ENCODE measurements around the gene ABHD17B. TPM values are rescaled to one million over a fixed set of nuclear protein-coding genes. Genes with fewer than 3 reads are reported as not detected.

ABHD17B gene
- total RNA-seq, 1 donor from 2014 or later = 12.0 TPM

DNA sequence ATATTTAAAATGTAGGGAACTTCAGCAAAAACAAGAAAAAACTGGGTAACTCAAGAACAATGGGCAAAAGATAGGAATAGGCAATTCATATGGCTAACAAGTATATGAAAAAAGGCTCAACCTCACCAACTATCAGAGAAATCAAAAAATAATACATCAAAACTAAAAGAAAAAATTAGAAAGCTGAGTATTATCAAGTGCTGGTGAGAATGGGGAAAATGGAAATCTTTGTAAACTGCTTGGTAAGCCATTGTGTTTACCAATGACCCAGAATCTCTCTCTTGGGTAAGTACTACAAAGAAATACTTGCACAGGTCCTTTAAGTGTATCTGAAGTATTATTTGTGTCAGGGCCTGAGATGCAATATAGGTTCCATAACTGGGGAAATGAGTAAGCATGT, 27.0 kb downstream of the ABHD17B start:
- no peak overlapping the region for H3K27ac ChIP-seq
- TF ChIP-seq POLR2A (IDR thresholded peaks at IDR 0.05) (no peak), CTCF (IDR thresholded peaks at IDR 0.05) (no peak), POLR2AphosphoS5 (IDR thresholded peaks at IDR 0.05; ENCODE audit: insufficient read depth in 1 of 2, low read depth in 1 of 2) (no peak)
- no peaks in the 10 kb centered on the region for H3K4me1 ChIP-seq
- no peak for DNase-seq (ENCODE audit: extremely low spot score in 2 of 2)
- H3K9me3 ChIP-seq = peaks cover under 1% of the 10 kb centered on the region
- no peaks in the 10 kb centered on the region for H3K27me3 ChIP-seq
- no peak overlapping the region for H3K4me3 ChIP-seq
- intact Hi-C loops (cut with DNase I) = no loop called here
- H3K36me3 ChIP-seq = no peaks in the 10 kb centered on the region

DNA sequence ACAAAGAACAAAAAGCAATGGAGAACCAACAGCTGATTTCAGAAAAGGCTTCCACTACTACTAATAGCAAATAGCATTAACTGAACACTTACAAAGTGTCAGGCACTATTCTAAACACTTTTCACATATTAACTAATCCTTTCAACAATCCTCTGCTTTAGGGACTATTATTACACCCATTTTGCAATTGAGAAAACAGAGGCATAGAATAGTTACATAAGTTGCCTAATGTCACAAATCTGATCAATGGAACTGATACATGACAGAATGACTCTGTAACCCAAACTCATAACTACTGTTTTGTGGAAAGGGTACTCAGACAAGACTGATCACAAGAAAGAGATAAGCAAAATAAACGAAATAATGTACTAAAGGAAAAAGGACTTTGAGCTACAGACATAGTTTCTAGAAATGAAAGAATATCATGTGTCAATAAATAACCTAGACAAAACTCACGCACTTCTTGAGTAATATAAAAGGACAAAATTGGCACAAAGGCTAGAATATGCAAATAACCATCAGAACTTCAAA, 31.3 kb downstream of the ABHD17B start:
- TF ChIP-seq CTCF (IDR thresholded peaks at IDR 0.05) = no peak
- no peak for TF ChIP-seq POLR2AphosphoS5 (IDR thresholded peaks at IDR 0.05; ENCODE audit: insufficient read depth in 1 of 2, low read depth in 1 of 2)
- TF ChIP-seq POLR2A (IDR thresholded peaks at IDR 0.05) = no peak
- H3K27me3 ChIP-seq = no peaks in the 10 kb centered on the region
- no peak for DNase-seq (ENCODE audit: extremely low spot score in 2 of 2)
- H3K27ac ChIP-seq = no peak overlapping the region
- peaks cover 9% of the 10 kb centered on the region for H3K9me3 ChIP-seq
- no peak overlapping the region for H3K4me3 ChIP-seq
- intact Hi-C loops (cut with DNase I) = no loop called here
- no peaks in the 10 kb centered on the region for H3K4me1 ChIP-seq
- H3K36me3 ChIP-seq = no peaks in the 10 kb centered on the region

- Histone ChIP-seq H3K4me3 (no peak overlapping the region), H3K36me3 (no peaks in the 10 kb centered on the region), H3K9me3 (peaks cover 9% of the 10 kb centered on the region), H3K27me3 (no peaks in the 10 kb centered on the region), H3K4me1 (no peaks in the 10 kb centered on the region), H3K27ac (no peak overlapping the region)
- intact Hi-C loops (cut with DNase I) = no loop called here
- no peak for DNase-seq (ENCODE audit: extremely low spot score in 2 of 2)
- no peak for TF ChIP-seq CTCF (IDR thresholded peaks at IDR 0.05)
- no peak for TF ChIP-seq POLR2A (IDR thresholded peaks at IDR 0.05)
- no peak for TF ChIP-seq POLR2AphosphoS5 (IDR thresholded peaks at IDR 0.05; ENCODE audit: insufficient read depth in 1 of 2, low read depth in 1 of 2)
Observed at GRCh38 chr9:71878327-71879274, 32.4 kb downstream of the ABHD17B start.

- Histone ChIP-seq H3K27me3 (no peaks in the 10 kb centered on the region), H3K9me3 (peaks cover 9% of the 10 kb centered on the region), H3K4me3 (no peak overlapping the region), H3K4me1 (no peaks in the 10 kb centered on the region), H3K36me3 (no peaks in the 10 kb centered on the region), H3K27ac (no peak overlapping the region)
- no peak for DNase-seq (ENCODE audit: extremely low spot score in 2 of 2)
- intact Hi-C loops (cut with DNase I) = no loop called here
- no peak for TF ChIP-seq CTCF (IDR thresholded peaks at IDR 0.05)
- no peak for TF ChIP-seq POLR2AphosphoS5 (IDR thresholded peaks at IDR 0.05; ENCODE audit: insufficient read depth in 1 of 2, low read depth in 1 of 2)
- TF ChIP-seq POLR2A (IDR thresholded peaks at IDR 0.05) = no peak
Observed at GRCh38 chr9:71876829-71877228, 34.2 kb downstream of the ABHD17B start.

DNA sequence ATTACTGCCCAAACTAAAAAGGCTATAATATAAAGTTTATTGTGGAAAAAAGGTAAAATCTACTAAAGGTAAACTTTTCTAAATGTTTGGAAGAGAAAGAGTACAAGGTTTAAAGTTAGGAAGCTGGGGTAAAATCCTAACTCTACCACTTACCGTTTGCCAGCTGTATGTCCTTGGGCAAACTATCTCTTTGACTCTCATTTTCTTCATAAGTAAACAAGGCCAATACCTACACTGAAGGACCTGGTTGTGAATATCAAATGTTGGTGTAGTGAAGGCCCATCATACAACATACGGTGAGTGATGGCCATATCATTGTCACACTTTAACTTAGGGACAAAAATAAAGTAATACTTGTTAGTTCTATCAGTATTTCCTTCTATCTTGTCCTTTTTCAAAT, 34.9 kb downstream of the ABHD17B start:
- Histone ChIP-seq H3K27ac (no peak overlapping the region), H3K27me3 (no peaks in the 10 kb centered on the region), H3K9me3 (peaks cover 9% of the 10 kb centered on the region), H3K36me3 (no peaks in the 10 kb centered on the region), H3K4me1 (no peaks in the 10 kb centered on the region), H3K4me3 (no peak overlapping the region)
- intact Hi-C loops (cut with DNase I) = no loop called here
- DNase-seq (ENCODE audit: extremely low spot score in 2 of 2) = no peak
- TF ChIP-seq POLR2AphosphoS5 (IDR thresholded peaks at IDR 0.05; ENCODE audit: insufficient read depth in 1 of 2, low read depth in 1 of 2) (no peak), CTCF (IDR thresholded peaks at IDR 0.05) (no peak), POLR2A (IDR thresholded peaks at IDR 0.05) (no peak)
